Measurements from ENCODE around the gene SLCO3A1.

SLCO3A1 gene

GRCh38 chr15:91862891-91863504, 9.5 kb downstream of the SLCO3A1 start:
- FAIRE-seq: no peak

- FAIRE-seq: no peak
Measured at GRCh38 chr15:91863621-91864255, 10.2 kb downstream of the SLCO3A1 start.

GRCh38 chr15:91864664-91865063, 11.2 kb downstream of the SLCO3A1 start:
- FAIRE-seq: no peak

- FAIRE-seq: no peak
Measured at GRCh38 chr15:91865486-91865885, 12.0 kb downstream of the SLCO3A1 start.

GRCh38 chr15:91865950-91866349, 12.4 kb downstream of the SLCO3A1 start:
- FAIRE-seq: no peak

GRCh38 chr15:91866371-91866905, 12.9 kb downstream of the SLCO3A1 start:
- FAIRE-seq: no peak

- FAIRE-seq: no peak
Measured at GRCh38 chr15:91866971-91867372, 13.5 kb downstream of the SLCO3A1 start.

GRCh38 chr15:91867581-91868026, 14.1 kb downstream of the SLCO3A1 start:
- no peak for FAIRE-seq

GRCh38 chr15:91870876-91871537, 17.5 kb downstream of the SLCO3A1 start:
- FAIRE-seq: no peak

- FAIRE-seq: no peak
Measured at GRCh38 chr15:91871837-91872236, 18.3 kb downstream of the SLCO3A1 start.

GRCh38 chr15:91872356-91873137, 19.0 kb downstream of the SLCO3A1 start:
- FAIRE-seq: no peak

GRCh38 chr15:91873138-91873536, 19.6 kb downstream of the SLCO3A1 start:
- no peak for FAIRE-seq

GRCh38 chr15:91874171-91874570, 20.7 kb downstream of the SLCO3A1 start:
- no peak for FAIRE-seq

- no peak for FAIRE-seq
Measured at GRCh38 chr15:91874992-91875660, 21.6 kb downstream of the SLCO3A1 start.

- no peak for FAIRE-seq
Measured at GRCh38 chr15:91876187-91876586, 22.7 kb downstream of the SLCO3A1 start.

GRCh38 chr15:91878319-91878870, 24.9 kb downstream of the SLCO3A1 start:
- FAIRE-seq: no peak

GRCh38 chr15:91879158-91879557, 25.6 kb downstream of the SLCO3A1 start:
- FAIRE-seq: no peak

- FAIRE-seq: no peak
Measured at GRCh38 chr15:91880373-91880772, 26.9 kb downstream of the SLCO3A1 start.

GRCh38 chr15:91881569-91882297, 28.2 kb downstream of the SLCO3A1 start:
- no peak for FAIRE-seq

- no peak for FAIRE-seq
Measured at GRCh38 chr15:91882858-91883586, 29.5 kb downstream of the SLCO3A1 start.

GRCh38 chr15:91884606-91885005, 31.1 kb downstream of the SLCO3A1 start:
- FAIRE-seq: no peak

All from G401.6 (cell line).